BJ (cell line): ENCODE data around the gene CCNB1. TPM values are rescaled to one million over a fixed set of nuclear protein-coding genes. Genes with fewer than 3 reads are reported as not detected.
A peak's percentile ranks its signal among the peaks of the same experiment; 100 is the strongest.
"Not testable (repeated sequence)": the region's sequence is repeated elsewhere in the genome, so short reads cannot be mapped to it uniquely, and the experiment has no call there.

Experiments
- CTCF ChIA-PET: fragments of 350-600 bp; formaldehyde crosslinking; extraction: SDS; loops from one replicate; lab custom pipeline; 2021; ENCODE audit warnings: antibody characterized with exemption, inconsistent platforms; lab: Yijun Ruan, JAX
- POLR2A ChIA-PET: fragments of 300-600 bp; sonication (Branson Sonifier 250); formaldehyde crosslinking; extraction: SDS; loops from one replicate; lab custom pipeline; 2021; ENCODE audit warnings: antibody characterized with exemption; lab: Charles Lee
- DNase-seq: peaks from one replicate; pipeline ENCODE4 v3.0.0-alpha.2; 2011; ENCODE audit warnings: low read depth
- H3K27me3 ChIP-seq: 2 replicates; pipeline ENCODE4 v1.6.0; 2011; ENCODE audit warnings: low read length; ENCODE audit not compliant: control insufficient read depth, insufficient read depth
- H3K36me3 ChIP-seq: 2 replicates; pipeline ENCODE4 v1.5.1; 2011; ENCODE audit warnings: low read length; ENCODE audit not compliant: control insufficient read depth, insufficient read depth
- H3K4me3 ChIP-seq: 2 replicates; pipeline ENCODE4 v1.5.1; 2011; ENCODE audit warnings: low read depth, mild to moderate bottlenecking, control low read depth, low read length
- polyA plus RNA-seq: library from polyadenylated mRNA; depleted of rRNA; stranded (reverse); fragments of >200 nt; gene quantifications from 2 replicates; pipeline ENCODE4 v1.2.3, GENCODE V29; 2011
- TF ChIP-seq, protein P1 (sequence below): IDR thresholded peaks from 2 replicates; pipeline ENCODE4 v1.5.1; 2011; ENCODE audit warnings: low read depth, mild to moderate bottlenecking, control low read depth, inconsistent platforms, low read length, moderate library complexity; ENCODE audit not compliant: insufficient read depth

Gene CCNB1
- polyA plus RNA-seq, 1 experiment, result 67.0 TPM

DNA sequence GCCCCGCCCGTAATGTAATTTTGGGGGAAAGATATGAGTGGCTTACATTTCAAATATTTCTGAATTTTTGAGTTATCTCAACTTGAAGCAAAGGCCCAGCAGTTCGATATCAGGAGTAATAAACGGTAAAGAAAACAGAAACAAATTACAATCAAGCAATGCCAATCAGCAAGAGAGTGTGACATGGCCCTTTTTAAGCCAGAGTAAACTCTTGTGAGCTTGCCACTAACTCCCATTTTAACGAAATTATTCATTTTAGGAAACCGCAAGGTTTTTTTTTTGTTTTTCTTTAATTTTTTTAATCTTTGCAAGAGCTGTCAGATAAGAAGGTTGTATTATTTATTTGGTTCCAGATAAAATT, 50.2 kb downstream of the CCNB1 start:
- POLR2A ChIA-PET, result no interaction called here

DNA sequence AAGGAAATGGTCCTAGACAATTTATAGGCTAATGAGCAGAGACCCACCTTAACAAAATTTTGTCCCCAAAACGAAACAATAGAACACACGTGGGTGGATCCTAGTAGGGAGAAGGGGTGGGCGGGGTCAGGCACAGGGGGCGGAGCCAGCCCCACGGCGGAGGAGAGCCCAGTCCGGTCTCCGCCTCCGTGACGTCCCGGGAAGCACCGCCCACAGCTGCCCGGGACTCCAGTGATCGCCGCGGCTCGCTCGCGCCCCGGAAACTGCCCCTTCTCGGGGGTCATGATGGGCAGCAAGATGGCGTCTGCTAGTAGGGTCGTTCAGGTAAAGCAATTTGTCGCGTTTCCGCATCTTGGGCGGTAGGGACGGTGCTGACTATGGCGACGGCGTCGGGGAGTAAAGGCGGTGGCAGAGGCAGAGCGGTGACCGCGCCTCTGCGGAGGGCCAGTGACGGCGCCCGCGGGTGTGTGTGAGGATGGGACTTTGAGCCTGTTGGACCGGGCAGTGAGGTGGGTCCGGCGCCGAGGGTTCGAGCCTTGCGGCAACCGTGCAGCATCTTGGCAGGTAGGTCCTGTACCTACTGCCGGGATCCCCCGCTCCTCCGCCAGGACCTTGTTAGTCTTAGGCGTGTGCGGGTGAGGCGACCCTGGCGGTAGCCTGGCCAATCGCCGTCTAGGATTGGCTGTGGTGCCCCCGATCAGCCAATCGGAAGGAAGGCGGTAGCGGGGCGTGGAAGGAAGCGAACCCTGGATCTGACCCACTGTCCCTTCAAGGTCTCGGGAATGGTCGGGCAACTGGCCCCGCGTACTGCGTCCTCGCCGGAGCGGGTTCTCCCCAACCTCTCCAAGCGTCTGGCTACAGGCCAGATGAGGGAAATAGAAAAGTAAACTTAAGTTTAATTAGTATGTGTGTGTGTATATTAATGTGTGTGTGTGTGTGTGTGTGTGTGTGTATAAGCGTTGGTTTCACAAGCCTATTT, 50.9 kb downstream of the CCNB1 start:
- Histone ChIP-seq H3K4me3 (peak overlapping the region; percentile 92), H3K36me3 (no peaks in the 10 kb centered on the region), H3K27me3 (no peaks in the 10 kb centered on the region)
- DNase-seq, result peak; percentile 45
- ChIA-PET CTCF (no interaction called here), POLR2A (no interaction called here)
- TF ChIP-seq, protein P1, sequence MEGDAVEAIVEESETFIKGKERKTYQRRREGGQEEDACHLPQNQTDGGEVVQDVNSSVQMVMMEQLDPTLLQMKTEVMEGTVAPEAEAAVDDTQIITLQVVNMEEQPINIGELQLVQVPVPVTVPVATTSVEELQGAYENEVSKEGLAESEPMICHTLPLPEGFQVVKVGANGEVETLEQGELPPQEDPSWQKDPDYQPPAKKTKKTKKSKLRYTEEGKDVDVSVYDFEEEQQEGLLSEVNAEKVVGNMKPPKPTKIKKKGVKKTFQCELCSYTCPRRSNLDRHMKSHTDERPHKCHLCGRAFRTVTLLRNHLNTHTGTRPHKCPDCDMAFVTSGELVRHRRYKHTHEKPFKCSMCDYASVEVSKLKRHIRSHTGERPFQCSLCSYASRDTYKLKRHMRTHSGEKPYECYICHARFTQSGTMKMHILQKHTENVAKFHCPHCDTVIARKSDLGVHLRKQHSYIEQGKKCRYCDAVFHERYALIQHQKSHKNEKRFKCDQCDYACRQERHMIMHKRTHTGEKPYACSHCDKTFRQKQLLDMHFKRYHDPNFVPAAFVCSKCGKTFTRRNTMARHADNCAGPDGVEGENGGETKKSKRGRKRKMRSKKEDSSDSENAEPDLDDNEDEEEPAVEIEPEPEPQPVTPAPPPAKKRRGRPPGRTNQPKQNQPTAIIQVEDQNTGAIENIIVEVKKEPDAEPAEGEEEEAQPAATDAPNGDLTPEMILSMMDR, result peak; percentile 20; the same call in 1 of the 2 replicates

More for the DNA sequence above, 50.2 kb downstream of the CCNB1 start:
- H3K27me3 ChIP-seq, result no peaks in the 10 kb centered on the region
- H3K4me3 ChIP-seq, result peak overlapping the region; percentile 92; the same call in 1 of the 2 replicates
- H3K36me3 ChIP-seq, result no peaks in the 10 kb centered on the region
- no peak for DNase-seq
- CTCF ChIA-PET, result no interaction called here
- TF ChIP-seq, protein P1, result no peak

GRCh38 chr5:69219939-69220338, 53.0 kb downstream of the CCNB1 start:
- POLR2A ChIA-PET, result interaction anchor here (0.6 kb wide), 1 partner anchor 150 kb away, joined by 3 read pairs; no protein-coding TSS in a partner anchor
- no peak for DNase-seq
- TF ChIP-seq, protein P1, result no peak
- CTCF ChIA-PET, result no interaction called here
- Histone ChIP-seq H3K36me3 (no peaks in the 10 kb centered on the region), H3K27me3 (no peaks in the 10 kb centered on the region), H3K4me3 (no peak overlapping the region)

DNA sequence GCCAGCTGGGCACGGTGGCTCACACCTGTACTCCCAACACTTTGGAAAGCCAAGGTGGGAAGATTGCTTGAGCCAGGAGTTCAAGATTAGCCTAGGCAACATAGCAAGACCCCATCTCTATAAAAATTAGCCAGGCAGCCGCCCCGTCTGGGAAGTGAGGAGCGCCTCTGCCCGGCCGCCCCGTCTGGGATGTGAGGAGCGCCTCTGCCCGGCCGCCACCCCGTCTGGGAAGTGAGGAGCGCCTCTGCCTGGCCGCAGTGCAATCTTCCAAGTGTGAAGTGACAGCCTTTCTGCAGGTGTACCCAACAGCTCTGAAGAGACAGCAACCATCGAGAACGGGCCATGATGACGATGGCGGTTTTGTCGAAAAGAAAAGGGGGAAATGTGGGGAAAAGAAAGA, 53.4 kb downstream of the CCNB1 start:
- H3K4me3 ChIP-seq, CTCF ChIA-PET, DNase-seq, H3K27me3 ChIP-seq, H3K36me3 ChIP-seq: not testable (repeated sequence)
- POLR2A ChIA-PET, result interaction anchor here (0.6 kb wide), 1 partner anchor 150 kb away, joined by 3 read pairs; no protein-coding TSS in a partner anchor

GRCh38 chr5:69220833-69221232, 53.9 kb downstream of the CCNB1 start:
- H3K36me3 ChIP-seq, H3K4me3 ChIP-seq, H3K27me3 ChIP-seq, POLR2A ChIA-PET, DNase-seq, CTCF ChIA-PET: not testable (repeated sequence)

GRCh38 chr5:69224520-69224919, 57.6 kb downstream of the CCNB1 start:
- ChIA-PET POLR2A (no interaction called here), CTCF (no interaction called here)
- H3K27me3 ChIP-seq, result no peaks in the 10 kb centered on the region
- H3K36me3 ChIP-seq, result no peaks in the 10 kb centered on the region; the same call in 1 of the 2 replicates
- DNase-seq, result no peak
- H3K4me3 ChIP-seq, result no peak overlapping the region
- TF ChIP-seq, protein P1, result no peak
